UCSD-AML1 (cell line): ENCODE results near the gene KRT6B.
"Not testable (repeated sequence)": the region's sequence is repeated elsewhere in the genome, so short reads cannot be mapped to it uniquely, and the experiment has no call there.

Experiments used
- DNase-seq: peaks from one replicate; lab custom pipeline; 2025; ENCODE audit not compliant: unreplicated experiment; lab: John Stamatoyannopoulos, UW

KRT6B gene

DNA sequence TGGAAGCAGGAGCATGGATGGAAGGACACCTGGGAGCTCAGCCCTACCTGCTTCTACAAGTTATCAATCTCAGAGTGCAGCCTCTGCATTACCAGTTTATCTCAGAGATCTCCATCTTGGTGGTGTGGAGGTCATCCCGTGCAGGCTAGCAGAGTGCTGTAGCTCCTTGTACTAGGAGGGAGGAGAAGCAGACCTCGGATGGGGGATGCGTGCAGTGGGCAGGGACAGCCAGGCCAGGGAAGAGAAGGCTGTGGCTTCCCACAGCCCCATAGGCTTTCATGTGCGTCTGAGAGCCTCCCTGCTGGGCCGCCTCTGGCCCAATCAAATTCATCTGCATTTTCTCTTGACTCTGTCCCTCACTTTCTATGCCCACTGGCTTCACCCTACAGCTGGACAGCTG is 37.0 kb downstream of the KRT6B start:
- no peak for DNase-seq

DNA sequence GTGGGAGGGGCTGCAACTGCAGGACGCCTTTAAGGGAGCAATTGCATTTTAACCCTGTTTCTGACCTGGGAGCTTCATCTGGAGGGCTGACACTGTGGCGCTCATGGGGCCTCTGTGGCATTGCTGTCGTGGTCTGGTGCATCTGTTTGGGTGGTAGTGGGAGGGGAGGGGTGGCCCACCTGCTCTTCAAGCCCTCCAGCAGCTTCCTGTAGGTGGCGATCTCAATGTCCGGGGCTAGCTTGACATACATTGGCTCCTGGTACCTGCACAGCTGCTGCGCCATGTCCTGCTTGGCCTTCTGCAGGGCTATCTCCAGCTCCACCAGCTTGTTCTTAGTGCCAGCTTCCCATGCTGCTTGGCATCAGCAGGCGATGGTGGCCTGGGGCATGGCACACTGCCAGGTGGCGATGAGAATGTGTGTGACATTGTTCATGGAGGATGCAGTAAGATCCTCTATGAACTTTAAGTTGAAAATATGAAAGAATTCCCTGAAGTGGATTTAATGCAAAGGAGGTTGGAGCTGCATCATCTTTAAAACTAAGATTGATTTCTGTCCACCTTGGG is 38.1 kb downstream of the KRT6B start:
- DNase-seq, result no peak

DNA sequence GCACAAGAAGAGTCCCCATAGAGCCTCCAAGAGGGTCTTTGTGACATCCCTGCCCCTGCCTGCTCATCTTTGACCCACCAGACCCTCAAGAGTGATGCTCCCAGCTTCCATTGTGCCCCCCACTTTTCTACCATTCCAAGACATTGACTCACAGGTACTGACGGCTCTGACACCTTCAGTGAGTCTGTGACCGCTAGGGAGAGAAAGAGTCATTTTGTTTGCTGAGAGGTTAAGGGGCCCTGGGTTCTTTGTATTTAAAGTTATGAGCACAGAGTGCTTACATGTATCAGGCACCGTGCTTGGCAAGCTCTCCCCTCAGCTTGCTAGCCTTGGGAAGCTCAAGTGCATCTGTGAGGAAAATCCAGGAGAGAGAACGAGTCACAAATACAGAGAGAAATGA is 38.7 kb downstream of the KRT6B start:
- no peak for DNase-seq

DNA sequence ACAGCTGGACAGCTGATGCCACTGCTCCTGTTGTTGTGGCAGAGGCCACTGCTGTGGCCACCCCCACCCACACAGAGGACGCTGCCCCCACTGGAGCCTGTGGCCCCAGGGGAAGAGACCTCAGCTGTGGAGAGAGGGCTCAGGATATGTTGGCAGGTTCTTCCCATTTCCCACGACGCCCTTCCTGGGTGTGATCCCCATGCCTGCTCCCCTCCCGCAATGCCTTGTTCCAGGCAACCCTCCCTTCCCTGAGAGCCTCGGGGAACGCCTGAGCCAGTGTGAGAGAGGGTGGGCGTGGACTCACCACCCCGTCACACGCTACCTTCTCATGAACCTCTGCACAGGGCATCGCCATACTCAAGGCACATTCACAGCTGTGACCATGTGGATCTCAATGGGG is 40.1 kb downstream of the KRT6B start:
- no peak for DNase-seq

DNA sequence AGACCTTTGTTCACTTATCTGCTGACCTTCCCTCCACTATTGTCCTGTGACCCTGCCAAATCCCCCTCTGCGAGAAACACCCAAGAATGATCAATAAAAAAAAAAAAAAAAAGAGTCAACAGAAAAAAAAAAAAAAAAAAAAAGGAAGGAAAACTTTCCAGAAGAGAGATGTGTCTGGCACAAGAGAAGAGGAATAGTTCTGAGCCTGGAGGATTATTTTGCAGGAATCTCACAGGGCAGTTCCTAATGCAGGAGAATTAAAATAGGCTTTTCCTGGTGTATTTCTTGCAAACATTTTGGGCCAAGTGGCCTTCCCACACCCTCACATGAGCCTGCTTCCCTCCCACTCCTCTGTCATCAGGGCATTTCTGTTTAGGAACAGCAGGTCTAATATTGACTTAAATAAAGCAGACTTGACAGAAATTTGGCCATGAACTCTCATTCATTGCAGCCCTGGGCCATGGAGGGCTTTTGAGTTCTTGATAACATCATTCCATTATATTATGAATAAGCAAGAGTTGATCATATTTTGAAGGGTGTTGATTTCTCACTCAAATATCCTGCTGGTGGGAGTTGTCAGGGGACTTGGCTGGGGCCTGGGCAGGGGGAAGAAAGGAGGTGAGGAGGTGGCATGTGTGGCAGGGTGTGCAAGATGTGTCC is 41.2 kb downstream of the KRT6B start:
- DNase-seq, result not testable (repeated sequence)

DNA sequence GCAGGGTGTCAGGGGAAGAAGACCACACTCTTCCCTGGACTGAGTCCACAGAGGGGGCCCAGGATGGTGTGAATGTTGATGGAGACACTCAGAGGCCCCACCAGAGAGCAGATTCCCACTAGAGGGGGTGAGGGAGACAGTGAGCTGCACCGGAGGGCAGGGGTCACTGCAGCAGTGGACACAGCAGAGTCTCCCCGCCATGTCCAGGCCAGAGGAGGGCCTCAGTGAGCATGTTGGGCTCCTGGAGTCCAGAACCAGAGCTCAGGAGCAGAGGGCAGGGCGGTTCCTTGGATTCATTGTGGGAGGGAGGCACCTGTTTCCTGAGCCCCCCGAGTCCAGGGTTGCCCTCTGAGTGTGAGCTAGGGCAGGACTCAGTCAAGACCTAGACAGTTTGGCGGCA is 44.0 kb downstream of the KRT6B start:
- no peak for DNase-seq

DNA sequence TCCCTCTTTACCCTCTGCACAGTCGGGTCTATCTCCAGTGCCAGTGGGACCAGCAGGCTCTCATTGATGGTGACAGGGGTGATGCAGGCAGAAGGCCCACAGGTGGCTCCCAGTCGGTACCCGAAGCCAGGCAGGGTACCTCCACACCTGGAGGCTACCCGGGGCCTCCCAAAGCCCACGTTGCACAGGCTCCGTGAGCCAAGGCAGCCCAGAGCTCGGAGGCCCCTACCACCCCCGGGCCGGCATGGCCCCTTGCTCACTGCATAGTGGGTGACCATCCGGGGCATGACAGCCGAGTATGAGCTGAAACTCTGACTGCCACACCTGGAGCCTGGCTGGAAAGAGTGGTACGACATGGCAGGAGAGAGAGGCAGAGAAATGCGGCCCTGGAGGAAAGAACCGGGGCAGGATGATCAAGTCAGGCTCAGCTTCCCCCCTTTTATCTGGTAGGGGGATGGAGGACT is 46.0 kb downstream of the KRT6B start, which contains the start of gene KRT82:
Gene KRT82, minus strand, starts transcription at position 414 of the 464 bp plus-strand sequence. Its CDS starts 58 bp downstream, at position 356.
- no peak for DNase-seq

DNA sequence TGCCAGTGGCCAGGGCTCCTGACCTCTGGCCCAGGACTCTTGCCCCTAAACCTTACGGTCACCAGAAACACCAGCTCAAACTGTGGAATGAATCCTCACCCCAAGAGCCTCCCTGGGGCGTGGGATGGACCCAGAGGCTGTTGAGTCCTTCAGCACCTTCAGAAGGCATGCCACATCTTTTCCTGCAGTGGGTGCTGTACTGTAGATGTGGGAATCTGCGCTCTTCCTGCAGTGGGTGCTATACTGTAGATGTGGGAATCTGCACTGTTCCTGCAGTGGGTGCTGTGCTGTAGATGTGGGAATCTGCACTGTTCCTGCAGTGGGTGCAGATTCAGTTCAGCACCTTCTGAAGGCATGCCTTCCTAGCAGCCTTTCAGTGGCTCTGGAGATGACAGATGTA is 47.0 kb downstream of the KRT6B start:
- no peak for DNase-seq

DNA sequence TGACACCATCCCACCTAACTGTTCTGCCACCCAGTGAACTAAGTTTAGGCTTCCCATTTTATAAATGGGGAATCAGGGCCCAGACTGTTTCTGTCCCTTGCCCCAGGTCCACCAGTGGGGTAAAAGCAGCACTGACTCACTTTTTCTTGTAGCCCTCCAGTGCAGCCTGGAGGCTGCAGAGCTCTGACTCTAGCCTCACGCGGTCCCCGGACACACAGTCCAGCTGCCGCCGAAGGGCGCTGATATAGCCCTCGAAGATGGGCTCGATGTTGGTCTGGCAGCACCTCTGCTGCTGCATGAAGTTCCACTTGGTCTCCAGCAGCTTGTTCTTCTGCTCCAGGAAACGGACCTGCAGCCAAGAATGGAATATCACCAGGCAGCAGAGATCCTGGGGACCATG is 48.4 kb downstream of the KRT6B start:
- DNase-seq, result no peak

DNA sequence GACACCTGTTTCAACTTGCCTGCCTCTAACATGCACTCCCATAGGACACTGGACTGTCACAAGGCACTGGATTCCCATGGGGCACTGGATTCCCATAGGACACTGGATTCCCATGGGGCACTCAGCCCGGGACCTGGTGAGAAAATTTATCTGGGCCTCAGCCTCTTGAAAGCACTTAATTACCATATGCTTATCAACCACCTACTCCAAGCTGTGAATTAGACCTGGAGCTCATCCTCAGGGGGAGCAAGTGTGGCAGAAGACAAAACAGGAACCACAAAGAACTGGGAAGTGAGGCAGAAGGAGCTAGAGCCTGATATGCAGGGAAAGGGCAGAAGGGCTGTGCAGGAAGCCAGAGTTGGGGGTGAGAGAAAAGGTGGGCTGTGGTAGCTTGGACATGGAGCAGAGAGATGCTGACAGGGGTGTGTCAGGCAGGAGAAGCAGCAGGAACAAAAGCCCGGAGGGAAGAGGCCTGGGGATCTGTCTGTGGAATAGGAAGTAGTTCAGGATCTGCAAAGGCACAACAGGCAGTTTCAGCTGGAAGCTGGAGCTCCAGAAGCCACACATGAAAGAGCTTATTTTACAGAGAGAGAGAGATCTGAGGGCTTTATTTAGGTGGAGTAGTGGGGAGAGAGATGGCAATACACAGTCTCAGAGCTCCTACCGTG is 48.9 kb downstream of the KRT6B start:
- no peak for DNase-seq

DNA sequence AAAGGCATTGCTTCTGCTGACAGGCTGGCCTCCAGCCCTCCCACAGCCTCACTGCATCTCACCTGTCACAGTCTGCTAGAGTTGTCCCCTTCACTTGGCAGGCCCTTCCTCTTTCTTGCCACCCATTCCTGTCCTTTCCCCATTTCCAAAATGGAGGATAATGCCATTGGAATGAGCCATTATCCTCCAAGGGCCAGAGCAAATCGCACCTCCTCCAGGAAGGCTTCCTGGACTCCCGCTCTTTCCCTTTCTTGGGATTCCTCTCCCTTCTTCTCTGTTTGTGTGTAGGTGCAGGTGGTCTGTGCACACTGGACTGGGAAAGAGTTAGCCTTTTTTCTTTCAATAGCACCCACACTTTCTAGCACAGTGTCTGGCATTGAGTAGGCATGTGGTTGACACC is 49.6 kb downstream of the KRT6B start:
- DNase-seq, result no peak

DNA sequence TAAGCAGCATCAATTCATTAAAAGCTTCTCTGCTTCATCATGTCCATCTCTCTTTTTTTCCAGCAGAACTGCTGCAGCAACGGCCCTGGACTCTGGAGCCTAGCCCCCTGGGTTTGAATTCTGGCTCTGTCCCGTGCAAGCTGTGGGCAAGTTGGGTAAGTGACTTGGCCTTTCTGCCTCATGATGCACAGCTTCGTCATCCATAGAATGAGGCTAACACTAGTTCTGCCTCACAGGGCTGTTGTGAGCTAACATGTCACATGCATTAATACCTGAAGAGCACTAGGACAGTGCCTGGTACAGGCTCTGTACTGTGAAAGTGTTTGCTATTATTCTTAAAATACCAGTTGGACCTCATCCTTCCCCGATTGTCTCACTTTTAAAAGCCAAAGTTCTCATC is 50.0 kb downstream of the KRT6B start:
- no peak for DNase-seq

DNA sequence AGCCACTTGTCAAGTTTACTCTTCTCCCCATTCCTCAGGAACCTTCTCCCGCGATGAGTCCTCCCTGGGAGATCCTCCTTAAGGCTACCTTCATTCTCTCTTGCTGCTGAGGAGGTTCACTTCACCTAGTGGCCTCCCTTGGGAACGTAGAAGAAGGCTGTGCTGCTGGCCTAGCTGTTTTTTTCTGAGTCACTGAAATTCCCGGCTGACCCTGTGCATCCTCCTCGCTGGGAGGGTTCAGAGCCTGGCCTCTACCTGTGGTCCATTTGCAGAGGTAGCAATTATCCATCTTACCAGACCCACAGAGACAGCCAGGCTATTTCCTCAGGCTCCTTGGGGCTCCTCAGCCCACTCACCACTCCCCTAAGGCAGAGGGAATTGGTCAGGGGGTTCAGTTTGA is 50.4 kb downstream of the KRT6B start:
- no peak for DNase-seq

DNA sequence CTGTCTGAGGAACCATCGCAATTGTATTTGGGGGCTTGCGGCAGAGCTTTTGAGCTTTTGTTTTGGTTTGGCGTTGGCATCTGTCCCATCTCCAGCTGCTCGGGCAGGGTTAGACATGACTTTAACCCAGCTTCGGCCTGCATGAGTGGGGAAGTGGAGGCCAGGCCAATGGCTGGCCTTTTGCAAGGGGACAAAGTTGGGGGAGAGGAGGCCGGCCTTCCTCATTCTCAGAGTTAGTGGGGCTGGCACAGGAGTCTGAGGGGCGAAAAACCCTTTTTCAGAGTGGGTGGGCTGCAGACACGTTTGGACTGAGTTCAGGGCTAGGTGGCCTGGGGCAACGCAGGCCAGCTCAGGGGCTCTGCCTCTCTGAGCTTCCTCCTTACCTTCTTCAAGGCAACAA is 51.0 kb downstream of the KRT6B start:
- DNase-seq, result no peak

DNA sequence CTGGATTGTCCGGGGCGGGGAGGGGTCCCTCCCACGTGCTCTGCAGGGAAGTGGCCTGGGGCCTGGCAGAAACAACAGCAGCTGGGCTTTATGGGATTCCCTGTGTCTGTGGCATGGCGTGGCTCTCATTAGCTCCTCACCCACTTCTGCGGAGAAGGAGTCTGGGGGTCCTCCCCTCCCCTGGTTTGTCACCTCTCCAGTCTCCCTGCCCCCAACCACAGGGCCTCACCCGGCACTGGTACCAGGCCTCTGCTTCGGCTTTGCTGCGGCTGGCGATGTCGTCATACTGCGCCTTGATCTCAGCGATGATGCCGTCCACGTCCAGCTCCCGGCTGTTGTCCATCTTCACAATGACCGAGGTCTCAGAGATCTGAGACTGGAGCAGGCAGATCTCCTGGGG is 52.2 kb downstream of the KRT6B start:
- DNase-seq, result no peak

DNA sequence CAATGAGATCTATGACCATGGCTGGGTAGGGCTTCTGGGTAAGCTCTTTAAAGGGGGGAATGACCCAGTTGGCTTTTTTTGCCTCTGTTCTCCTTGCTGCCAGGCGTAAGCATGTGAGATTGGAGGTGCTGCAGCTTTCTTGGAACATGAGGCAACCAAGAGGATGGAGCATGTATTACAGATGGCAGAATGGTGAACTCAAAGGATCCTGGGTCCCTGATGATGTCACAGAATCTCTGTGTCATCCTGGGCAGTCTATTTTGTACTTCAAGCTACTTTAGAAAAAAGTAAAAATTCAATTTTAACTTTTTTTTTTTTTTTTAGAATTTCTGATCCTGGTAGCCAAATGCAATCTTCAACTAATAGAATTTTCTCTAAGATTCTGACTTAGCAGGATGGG is 53.8 kb downstream of the KRT6B start:
- DNase-seq, result no peak

DNA sequence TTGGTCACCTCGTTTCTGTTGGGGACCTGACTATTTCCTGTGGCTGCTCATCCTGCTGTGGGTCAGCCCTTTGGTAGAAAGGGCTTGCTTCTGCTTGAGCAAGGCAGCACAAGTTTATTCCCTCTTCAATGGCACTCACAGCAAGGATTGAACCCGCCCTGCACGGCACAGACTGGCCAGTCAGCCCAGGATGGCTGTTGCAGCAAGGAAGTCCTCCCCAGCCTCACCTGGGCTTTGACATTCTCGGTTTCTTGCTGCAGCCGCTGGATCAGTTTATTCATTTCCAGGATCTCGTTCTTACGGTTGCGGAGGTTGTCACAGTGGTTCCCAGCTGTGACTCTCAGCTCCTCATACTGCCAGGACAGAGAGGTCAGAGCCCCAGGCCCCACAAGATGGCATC is 55.3 kb downstream of the KRT6B start:
- no peak for DNase-seq
